Measurements from ENCODE around the gene UBE2M.

Gene UBE2M

DNA sequence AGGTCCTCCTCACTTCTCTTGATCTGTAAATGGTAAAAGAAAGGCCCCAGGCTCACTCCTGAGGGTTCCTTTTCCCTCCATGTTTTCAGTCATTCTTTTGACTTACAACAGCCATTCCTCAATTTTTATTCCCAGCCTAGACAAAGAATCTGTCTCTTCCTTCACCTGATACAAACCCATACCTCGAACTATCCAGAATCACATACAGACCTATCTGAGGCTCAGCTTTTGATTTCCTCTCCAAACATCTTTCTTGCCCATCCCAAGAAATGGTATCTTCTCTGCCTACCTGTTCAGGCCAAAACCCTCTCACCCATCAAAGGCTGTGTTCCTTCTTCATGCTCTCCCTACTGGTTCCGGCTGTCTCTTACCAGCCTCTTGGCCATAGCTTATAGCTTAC is 5.8 kb downstream of the UBE2M start:
- Mint-ChIP-seq H3K4me1 (ENCODE audit: low read depth) (peaks cover 49% of the 10 kb centered on the region), H3K27me3 (no peaks in the 10 kb centered on the region), H3K27ac (peak overlapping the region; percentile 81), H3K9me3 (ENCODE audit: low read depth) (no peaks in the 10 kb centered on the region), H3K4me3 (peak overlapping the region; percentile 71), H3K36me3 (peaks cover 18% of the 10 kb centered on the region)

DNA sequence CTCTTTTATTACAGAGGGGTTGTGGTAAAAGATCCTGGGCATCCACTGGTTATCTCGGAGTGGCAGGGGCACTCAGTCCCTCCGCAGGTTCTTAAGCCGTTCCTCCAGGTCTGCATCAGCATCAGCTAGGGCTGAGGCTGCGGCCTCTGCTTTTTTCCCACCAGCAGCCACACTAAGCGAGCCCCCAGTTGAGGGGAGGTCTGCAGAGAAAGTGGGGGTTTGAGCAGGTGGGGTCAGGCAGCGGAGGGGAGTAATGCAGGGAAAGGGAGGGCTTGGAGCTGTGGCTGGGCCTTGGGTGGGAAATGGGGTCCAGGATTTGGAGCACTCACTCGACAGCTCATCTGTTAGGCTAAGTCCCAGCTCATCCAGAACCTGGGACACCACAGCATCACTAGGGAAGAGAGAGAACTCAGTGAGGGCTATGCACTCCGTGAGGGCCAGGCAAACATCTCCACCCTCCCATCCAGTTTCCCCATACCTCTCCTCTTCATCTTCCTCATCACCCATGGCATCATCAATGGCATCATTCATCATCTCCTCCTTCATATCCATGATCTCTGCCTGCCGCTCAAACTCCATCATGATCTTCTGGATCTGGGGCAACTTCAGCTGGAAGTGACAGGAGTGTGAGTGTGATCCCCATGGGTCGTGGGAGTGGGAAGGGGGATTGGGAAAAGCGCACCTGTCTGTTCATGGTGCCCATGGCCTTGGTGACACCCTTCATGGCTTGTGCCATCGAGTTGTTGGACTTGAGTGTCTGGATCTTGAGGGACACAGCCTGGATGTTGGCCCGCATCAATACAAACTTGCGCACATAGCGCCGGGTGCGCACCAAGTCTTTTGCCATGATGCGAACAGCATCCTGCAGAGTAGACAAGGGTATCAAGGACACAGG is 6.6 kb downstream of the UBE2M start:
- Mint-ChIP-seq H3K4me1 (ENCODE audit: low read depth) (peaks cover 50% of the 10 kb centered on the region), H3K36me3 (peaks cover 18% of the 10 kb centered on the region), H3K4me3 (peak overlapping the region; percentile 71), H3K27ac (peak overlapping the region; percentile 81), H3K27me3 (no peaks in the 10 kb centered on the region), H3K9me3 (ENCODE audit: low read depth) (no peaks in the 10 kb centered on the region)

DNA sequence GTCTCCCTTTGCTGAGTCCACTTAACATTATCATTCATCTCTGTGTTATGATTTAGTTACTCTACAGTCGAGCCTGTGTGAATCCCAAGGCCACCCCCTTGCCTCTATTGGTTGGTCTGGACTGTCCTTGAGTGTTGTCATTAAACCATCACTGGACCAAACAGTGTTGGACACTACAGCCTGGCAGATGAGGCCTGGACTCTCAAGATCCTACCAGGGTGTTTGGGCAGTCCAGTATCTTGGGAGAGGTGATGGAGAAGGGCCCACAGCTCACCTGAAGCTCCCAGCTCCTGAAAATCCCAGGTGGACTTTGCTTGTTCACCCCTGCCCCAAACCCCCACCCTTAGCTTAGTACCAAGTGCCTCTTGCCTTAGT is 7.3 kb downstream of the UBE2M start:
- no peaks in the 10 kb centered on the region for H3K27me3 Mint-ChIP-seq
- no peak overlapping the region for H3K4me3 Mint-ChIP-seq
- H3K36me3 Mint-ChIP-seq = peaks cover 16% of the 10 kb centered on the region
- H3K9me3 Mint-ChIP-seq (ENCODE audit: low read depth) = no peaks in the 10 kb centered on the region
- H3K4me1 Mint-ChIP-seq (ENCODE audit: low read depth) = peaks cover 50% of the 10 kb centered on the region
- H3K27ac Mint-ChIP-seq = no peak overlapping the region

GRCh38 chr19:58550362-58551122 is 7.9 kb downstream of the UBE2M start:
- Mint-ChIP-seq H3K9me3 (ENCODE audit: low read depth) (no peaks in the 10 kb centered on the region), H3K4me3 (no peak overlapping the region), H3K4me1 (ENCODE audit: low read depth) (peaks cover 55% of the 10 kb centered on the region), H3K27me3 (no peaks in the 10 kb centered on the region), H3K27ac (no peak overlapping the region), H3K36me3 (peaks cover 20% of the 10 kb centered on the region)

DNA sequence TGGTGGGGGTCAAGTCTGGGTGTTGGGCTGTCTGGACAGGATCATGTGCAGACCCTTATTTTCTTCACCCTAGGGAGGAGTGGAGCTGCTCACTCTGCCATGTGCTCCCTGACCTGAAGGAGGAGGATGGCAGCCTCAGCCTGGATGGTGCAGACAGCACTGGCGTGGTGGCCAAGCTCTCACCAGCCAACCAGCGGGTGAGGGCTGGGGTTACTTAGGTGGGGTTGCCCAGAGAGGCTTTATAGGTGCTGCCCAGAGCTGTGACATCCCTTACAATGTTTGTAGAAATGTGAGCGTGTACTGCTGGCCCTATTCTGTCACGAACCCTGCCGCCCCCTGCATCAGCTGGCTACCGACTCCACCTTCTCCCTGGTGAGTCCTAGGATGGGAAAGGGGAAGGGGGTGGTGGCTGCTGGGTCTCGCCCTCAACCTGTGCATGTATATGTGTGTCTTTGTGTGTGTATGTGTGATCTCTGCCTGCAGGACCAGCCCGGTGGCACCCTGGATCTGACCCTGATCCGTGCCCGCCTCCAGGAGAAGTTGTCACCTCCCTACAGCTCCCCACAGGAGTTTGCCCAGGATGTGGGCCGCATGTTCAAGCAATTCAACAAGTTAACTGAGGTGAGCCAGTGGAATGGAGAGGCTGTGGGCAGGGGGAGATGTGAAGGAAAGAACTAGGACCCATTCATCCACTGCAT is 8.6 kb downstream of the UBE2M start:
- H3K36me3 Mint-ChIP-seq = peaks cover 20% of the 10 kb centered on the region
- no peaks in the 10 kb centered on the region for H3K9me3 Mint-ChIP-seq (ENCODE audit: low read depth)
- H3K27me3 Mint-ChIP-seq = no peaks in the 10 kb centered on the region
- no peak overlapping the region for H3K27ac Mint-ChIP-seq
- peaks cover 49% of the 10 kb centered on the region for H3K4me1 Mint-ChIP-seq (ENCODE audit: low read depth)
- H3K4me3 Mint-ChIP-seq = no peak overlapping the region

- no peaks in the 10 kb centered on the region for H3K27me3 Mint-ChIP-seq
- no peaks in the 10 kb centered on the region for H3K9me3 Mint-ChIP-seq (ENCODE audit: low read depth)
- no peak overlapping the region for H3K4me3 Mint-ChIP-seq
- peaks cover 20% of the 10 kb centered on the region for H3K36me3 Mint-ChIP-seq
- H3K4me1 Mint-ChIP-seq (ENCODE audit: low read depth) = peaks cover 45% of the 10 kb centered on the region
- H3K27ac Mint-ChIP-seq = no peak overlapping the region
These were observed 9.3 kb downstream of the UBE2M start for GRCh38 chr19:58548859-58549663.

GRCh38 chr19:58547323-58548312 is 10.8 kb downstream of the UBE2M start:
- Mint-ChIP-seq H3K4me1 (ENCODE audit: low read depth) (peaks cover 41% of the 10 kb centered on the region), H3K4me3 (peak overlapping the region; percentile 44), H3K9me3 (ENCODE audit: low read depth) (no peaks in the 10 kb centered on the region), H3K27ac (peak overlapping the region; percentile 34), H3K36me3 (peaks cover 15% of the 10 kb centered on the region), H3K27me3 (no peaks in the 10 kb centered on the region)

DNA sequence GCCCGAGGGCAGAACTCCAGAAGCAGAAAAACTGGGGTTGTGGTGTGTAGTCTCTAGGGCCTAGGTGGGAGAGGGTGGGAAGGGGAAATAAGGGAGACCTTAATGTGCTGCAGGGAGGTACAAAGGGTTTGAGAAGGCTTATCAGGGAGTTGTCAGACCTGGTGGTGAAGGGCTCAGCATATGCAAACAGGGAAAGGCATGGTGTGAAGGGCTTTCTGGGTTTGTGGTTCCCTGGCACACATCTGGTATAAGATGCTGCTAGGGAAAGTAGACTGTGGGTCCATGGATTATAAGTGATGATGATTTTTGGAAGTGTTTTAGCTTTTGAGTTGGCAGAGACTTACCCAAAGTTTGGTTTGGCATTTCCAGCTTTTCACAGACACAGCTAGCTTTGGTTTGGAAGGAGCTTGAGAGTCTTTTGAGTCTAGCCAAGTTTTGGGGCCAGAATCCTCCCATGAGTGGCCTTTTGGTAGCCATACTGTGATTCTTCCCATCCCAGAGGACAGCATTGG is 12.3 kb downstream of the UBE2M start:
- Mint-ChIP-seq H3K27me3 (no peaks in the 10 kb centered on the region), H3K36me3 (peaks cover 13% of the 10 kb centered on the region), H3K4me3 (peak overlapping the region; percentile 96), H3K27ac (peak overlapping the region; percentile 95), H3K4me1 (ENCODE audit: low read depth) (peaks cover 34% of the 10 kb centered on the region), H3K9me3 (ENCODE audit: low read depth) (no peaks in the 10 kb centered on the region)

DNA sequence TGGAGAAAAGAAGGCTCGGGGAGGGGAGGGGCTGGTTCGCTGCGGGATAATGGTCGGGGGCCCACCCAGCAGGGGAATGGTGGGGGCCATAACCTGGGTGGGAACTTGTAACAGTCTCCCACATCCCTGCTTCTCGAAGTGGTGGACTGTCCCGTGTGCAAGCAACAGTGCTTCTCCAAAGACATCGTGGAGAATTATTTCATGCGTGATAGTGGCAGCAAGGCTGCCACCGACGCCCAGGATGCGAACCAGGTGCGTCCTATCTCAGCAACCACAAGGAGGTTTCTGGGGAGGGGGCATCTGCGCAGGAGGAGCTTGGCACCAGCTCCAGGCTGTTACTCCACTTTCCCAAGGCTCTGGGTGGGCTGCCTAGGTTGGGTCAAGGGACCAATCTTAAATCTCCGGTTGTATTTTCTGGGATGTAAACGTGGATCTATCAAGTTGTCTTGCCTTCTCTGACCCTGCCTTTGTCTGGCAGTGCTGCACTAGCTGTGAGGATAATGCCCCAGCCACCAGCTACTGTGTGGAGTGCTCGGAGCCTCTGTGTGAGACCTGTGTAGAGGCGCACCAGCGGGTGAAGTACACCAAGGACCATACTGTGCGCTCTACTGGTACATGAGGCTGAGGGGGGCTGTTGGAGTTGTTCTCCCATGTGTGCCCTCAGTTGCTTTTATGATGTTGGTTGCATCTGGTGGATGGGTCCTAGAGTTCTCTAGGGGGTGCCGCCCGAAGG is 13.0 kb downstream of the UBE2M start:
- H3K27ac Mint-ChIP-seq = peak overlapping the region; percentile 95
- peak overlapping the region; percentile 96 for H3K4me3 Mint-ChIP-seq
- no peaks in the 10 kb centered on the region for H3K9me3 Mint-ChIP-seq (ENCODE audit: low read depth)
- H3K4me1 Mint-ChIP-seq (ENCODE audit: low read depth) = peaks cover 32% of the 10 kb centered on the region
- no peaks in the 10 kb centered on the region for H3K27me3 Mint-ChIP-seq
- H3K36me3 Mint-ChIP-seq = peaks cover 13% of the 10 kb centered on the region

- H3K4me3 Mint-ChIP-seq = peak overlapping the region; percentile 96
- H3K36me3 Mint-ChIP-seq = peaks cover 13% of the 10 kb centered on the region
- H3K4me1 Mint-ChIP-seq (ENCODE audit: low read depth) = peaks cover 32% of the 10 kb centered on the region
- H3K27me3 Mint-ChIP-seq = no peaks in the 10 kb centered on the region
- H3K27ac Mint-ChIP-seq = peak overlapping the region; percentile 95
- H3K9me3 Mint-ChIP-seq (ENCODE audit: low read depth) = no peaks in the 10 kb centered on the region
These were observed 13.7 kb downstream of the UBE2M start for GRCh38 chr19:58544591-58545285.

GRCh38 chr19:58543826-58544590 is 14.4 kb downstream of the UBE2M start, which contains the start of gene TRIM28:
Gene TRIM28 (plus strand): TSS chr19:58544064. CDS start chr19:58544758, 694 bp downstream.
- Mint-ChIP-seq H3K9me3 (ENCODE audit: low read depth) (no peaks in the 10 kb centered on the region), H3K27me3 (no peaks in the 10 kb centered on the region), H3K36me3 (peaks cover 13% of the 10 kb centered on the region), H3K4me3 (peak within 1 kb of the TSS; percentile 96), H3K4me1 (ENCODE audit: low read depth) (peaks cover 32% of the 10 kb centered on the region), H3K27ac (peak within 1 kb of the TSS; percentile 96)
